ENCODE results near the gene RASA3. TPM values are rescaled to one million over a fixed set of nuclear protein-coding genes. Genes with fewer than 3 reads are reported as not detected.

RASA3 gene
- total and polyA plus RNA-seq, 2 of the 8 experiments (the other 6 are each of a cell fraction or from before 2014, with no cell fraction given): 7.5 to 21.9 TPM

DNA sequence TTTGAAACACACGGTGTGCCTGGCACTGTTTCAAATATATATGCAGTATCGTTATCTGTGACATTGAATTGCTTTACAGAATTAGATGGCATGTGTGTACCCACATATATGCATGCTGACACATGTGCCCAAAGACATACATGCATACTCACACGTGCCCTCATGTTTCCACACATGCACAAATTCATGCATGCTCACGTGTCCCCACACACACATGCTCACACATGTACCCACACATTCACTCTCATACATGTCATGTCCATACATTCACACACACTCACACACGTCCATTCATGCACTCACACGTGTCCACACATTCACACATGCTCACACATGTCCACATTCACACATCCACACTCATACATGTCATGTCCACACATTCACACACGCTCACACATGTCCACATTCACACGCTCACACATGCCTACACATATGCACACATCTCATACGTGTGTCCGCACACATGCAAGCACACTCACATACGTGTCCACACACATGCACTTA lies 140.7 kb downstream of the RASA3 start (continued):
- TF ChIP-seq, protein P1, sequence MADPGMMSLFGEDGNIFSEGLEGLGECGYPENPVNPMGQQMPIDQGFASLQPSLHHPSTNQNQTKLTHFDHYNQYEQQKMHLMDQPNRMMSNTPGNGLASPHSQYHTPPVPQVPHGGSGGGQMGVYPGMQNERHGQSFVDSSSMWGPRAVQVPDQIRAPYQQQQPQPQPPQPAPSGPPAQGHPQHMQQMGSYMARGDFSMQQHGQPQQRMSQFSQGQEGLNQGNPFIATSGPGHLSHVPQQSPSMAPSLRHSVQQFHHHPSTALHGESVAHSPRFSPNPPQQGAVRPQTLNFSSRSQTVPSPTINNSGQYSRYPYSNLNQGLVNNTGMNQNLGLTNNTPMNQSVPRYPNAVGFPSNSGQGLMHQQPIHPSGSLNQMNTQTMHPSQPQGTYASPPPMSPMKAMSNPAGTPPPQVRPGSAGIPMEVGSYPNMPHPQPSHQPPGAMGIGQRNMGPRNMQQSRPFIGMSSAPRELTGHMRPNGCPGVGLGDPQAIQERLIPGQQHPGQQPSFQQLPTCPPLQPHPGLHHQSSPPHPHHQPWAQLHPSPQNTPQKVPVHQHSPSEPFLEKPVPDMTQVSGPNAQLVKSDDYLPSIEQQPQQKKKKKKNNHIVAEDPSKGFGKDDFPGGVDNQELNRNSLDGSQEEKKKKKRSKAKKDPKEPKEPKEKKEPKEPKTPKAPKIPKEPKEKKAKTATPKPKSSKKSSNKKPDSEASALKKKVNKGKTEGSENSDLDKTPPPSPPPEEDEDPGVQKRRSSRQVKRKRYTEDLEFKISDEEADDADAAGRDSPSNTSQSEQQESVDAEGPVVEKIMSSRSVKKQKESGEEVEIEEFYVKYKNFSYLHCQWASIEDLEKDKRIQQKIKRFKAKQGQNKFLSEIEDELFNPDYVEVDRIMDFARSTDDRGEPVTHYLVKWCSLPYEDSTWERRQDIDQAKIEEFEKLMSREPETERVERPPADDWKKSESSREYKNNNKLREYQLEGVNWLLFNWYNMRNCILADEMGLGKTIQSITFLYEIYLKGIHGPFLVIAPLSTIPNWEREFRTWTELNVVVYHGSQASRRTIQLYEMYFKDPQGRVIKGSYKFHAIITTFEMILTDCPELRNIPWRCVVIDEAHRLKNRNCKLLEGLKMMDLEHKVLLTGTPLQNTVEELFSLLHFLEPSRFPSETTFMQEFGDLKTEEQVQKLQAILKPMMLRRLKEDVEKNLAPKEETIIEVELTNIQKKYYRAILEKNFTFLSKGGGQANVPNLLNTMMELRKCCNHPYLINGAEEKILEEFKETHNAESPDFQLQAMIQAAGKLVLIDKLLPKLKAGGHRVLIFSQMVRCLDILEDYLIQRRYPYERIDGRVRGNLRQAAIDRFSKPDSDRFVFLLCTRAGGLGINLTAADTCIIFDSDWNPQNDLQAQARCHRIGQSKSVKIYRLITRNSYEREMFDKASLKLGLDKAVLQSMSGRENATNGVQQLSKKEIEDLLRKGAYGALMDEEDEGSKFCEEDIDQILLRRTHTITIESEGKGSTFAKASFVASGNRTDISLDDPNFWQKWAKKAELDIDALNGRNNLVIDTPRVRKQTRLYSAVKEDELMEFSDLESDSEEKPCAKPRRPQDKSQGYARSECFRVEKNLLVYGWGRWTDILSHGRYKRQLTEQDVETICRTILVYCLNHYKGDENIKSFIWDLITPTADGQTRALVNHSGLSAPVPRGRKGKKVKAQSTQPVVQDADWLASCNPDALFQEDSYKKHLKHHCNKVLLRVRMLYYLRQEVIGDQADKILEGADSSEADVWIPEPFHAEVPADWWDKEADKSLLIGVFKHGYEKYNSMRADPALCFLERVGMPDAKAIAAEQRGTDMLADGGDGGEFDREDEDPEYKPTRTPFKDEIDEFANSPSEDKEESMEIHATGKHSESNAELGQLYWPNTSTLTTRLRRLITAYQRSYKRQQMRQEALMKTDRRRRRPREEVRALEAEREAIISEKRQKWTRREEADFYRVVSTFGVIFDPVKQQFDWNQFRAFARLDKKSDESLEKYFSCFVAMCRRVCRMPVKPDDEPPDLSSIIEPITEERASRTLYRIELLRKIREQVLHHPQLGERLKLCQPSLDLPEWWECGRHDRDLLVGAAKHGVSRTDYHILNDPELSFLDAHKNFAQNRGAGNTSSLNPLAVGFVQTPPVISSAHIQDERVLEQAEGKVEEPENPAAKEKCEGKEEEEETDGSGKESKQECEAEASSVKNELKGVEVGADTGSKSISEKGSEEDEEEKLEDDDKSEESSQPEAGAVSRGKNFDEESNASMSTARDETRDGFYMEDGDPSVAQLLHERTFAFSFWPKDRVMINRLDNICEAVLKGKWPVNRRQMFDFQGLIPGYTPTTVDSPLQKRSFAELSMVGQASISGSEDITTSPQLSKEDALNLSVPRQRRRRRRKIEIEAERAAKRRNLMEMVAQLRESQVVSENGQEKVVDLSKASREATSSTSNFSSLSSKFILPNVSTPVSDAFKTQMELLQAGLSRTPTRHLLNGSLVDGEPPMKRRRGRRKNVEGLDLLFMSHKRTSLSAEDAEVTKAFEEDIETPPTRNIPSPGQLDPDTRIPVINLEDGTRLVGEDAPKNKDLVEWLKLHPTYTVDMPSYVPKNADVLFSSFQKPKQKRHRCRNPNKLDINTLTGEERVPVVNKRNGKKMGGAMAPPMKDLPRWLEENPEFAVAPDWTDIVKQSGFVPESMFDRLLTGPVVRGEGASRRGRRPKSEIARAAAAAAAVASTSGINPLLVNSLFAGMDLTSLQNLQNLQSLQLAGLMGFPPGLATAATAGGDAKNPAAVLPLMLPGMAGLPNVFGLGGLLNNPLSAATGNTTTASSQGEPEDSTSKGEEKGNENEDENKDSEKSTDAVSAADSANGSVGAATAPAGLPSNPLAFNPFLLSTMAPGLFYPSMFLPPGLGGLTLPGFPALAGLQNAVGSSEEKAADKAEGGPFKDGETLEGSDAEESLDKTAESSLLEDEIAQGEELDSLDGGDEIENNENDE (IDR thresholded peaks at IDR 0.05; ENCODE audit: insufficient replicate concordance, low read length): no peak
- TF ChIP-seq TBP (IDR thresholded peaks at IDR 0.05; ENCODE audit: low read depth, low read length) (no peak), KDM1A (IDR thresholded peaks at IDR 0.05; ENCODE audit: borderline replicate concordance, low read length) (no peak), POU5F1 (IDR thresholded peaks at IDR 0.05; ENCODE audit: low read depth, low read length) (no peak), CTBP2 (IDR thresholded peaks at IDR 0.05; ENCODE audit: borderline replicate concordance, insufficient read depth, insufficient read length, low read length) (no peak), BRCA1 (IDR thresholded peaks at IDR 0.05; ENCODE audit: low read depth, low read length) (no peak), TAF1 (IDR thresholded peaks at IDR 0.05; ENCODE audit: low read depth, low read length) (no peak), KDM5A (IDR thresholded peaks at IDR 0.05; ENCODE audit: low read length) (no peak)
- TF ChIP-seq, protein P2, sequence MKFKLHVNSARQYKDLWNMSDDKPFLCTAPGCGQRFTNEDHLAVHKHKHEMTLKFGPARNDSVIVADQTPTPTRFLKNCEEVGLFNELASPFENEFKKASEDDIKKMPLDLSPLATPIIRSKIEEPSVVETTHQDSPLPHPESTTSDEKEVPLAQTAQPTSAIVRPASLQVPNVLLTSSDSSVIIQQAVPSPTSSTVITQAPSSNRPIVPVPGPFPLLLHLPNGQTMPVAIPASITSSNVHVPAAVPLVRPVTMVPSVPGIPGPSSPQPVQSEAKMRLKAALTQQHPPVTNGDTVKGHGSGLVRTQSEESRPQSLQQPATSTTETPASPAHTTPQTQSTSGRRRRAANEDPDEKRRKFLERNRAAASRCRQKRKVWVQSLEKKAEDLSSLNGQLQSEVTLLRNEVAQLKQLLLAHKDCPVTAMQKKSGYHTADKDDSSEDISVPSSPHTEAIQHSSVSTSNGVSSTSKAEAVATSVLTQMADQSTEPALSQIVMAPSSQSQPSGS (IDR thresholded peaks at IDR 0.05; ENCODE audit: low read length): no peak
